Measurements from ENCODE around the gene KIF6.

KIF6 gene

GRCh38 chr6:39449022-39449421, 276.2 kb downstream of the KIF6 start:
- Histone ChIP-seq H3K27me3 (no peaks in the 10 kb centered on the region), H3K4me1 (no peaks in the 10 kb centered on the region), H3K9ac (no peak overlapping the region), H3K27ac (no peak overlapping the region), H3K4me3 (no peak overlapping the region), H3K36me3 (no peaks in the 10 kb centered on the region), H4K20me1 (no peaks in the 10 kb centered on the region), H3K4me2 (no peak overlapping the region), H3K9me3 (no peaks in the 10 kb centered on the region)
- no peak for TF ChIP-seq Cebpa-rat (IDR thresholded peaks at IDR 0.05)

- Histone ChIP-seq H4K20me1 (no peaks in the 10 kb centered on the region), H3K27ac (no peak overlapping the region), H3K9ac (no peak overlapping the region), H3K36me3 (no peaks in the 10 kb centered on the region), H3K4me3 (no peak overlapping the region), H3K4me2 (no peak overlapping the region), H3K9me3 (no peaks in the 10 kb centered on the region), H3K27me3 (no peaks in the 10 kb centered on the region), H3K4me1 (no peaks in the 10 kb centered on the region)
- no peak for TF ChIP-seq Cebpa-rat (IDR thresholded peaks at IDR 0.05)
Observed at GRCh38 chr6:39446909-39447308, 278.3 kb downstream of the KIF6 start.

GRCh38 chr6:39445667-39446066, 279.5 kb downstream of the KIF6 start:
- Histone ChIP-seq H3K9ac (no peak overlapping the region), H3K4me2 (no peak overlapping the region), H3K4me1 (no peaks in the 10 kb centered on the region), H3K27me3 (no peaks in the 10 kb centered on the region), H3K27ac (no peak overlapping the region), H3K4me3 (no peak overlapping the region), H3K36me3 (no peaks in the 10 kb centered on the region), H4K20me1 (no peaks in the 10 kb centered on the region), H3K9me3 (no peaks in the 10 kb centered on the region)
- TF ChIP-seq Cebpa-rat (IDR thresholded peaks at IDR 0.05) = no peak

- no peaks in the 10 kb centered on the region for H3K36me3 ChIP-seq
- no peaks in the 10 kb centered on the region for H3K4me1 ChIP-seq
- no peaks in the 10 kb centered on the region for H3K27me3 ChIP-seq
- no peak overlapping the region for H3K9ac ChIP-seq
- TF ChIP-seq Cebpa-rat (IDR thresholded peaks at IDR 0.05) = no peak
- no peak overlapping the region for H3K27ac ChIP-seq
- H4K20me1 ChIP-seq = no peaks in the 10 kb centered on the region
- H3K4me2 ChIP-seq = no peak overlapping the region
- no peaks in the 10 kb centered on the region for H3K9me3 ChIP-seq
- H3K4me3 ChIP-seq = no peak overlapping the region
Observed at GRCh38 chr6:39444479-39445019, 280.7 kb downstream of the KIF6 start.

GRCh38 chr6:39441986-39442385, 283.2 kb downstream of the KIF6 start:
- Histone ChIP-seq H3K9me3 (no peaks in the 10 kb centered on the region), H3K36me3 (no peaks in the 10 kb centered on the region), H3K9ac (no peak overlapping the region), H3K4me3 (no peak overlapping the region), H3K4me1 (no peaks in the 10 kb centered on the region), H3K4me2 (no peak overlapping the region), H3K27me3 (no peaks in the 10 kb centered on the region), H4K20me1 (no peaks in the 10 kb centered on the region), H3K27ac (no peak overlapping the region)
- TF ChIP-seq Cebpa-rat (IDR thresholded peaks at IDR 0.05) = no peak

GRCh38 chr6:39441301-39441700, 283.9 kb downstream of the KIF6 start:
- Histone ChIP-seq H3K9me3 (peaks cover 4% of the 10 kb centered on the region; the same call in 1 of the 2 replicates), H3K27ac (no peak overlapping the region), H3K4me3 (no peak overlapping the region), H4K20me1 (no peaks in the 10 kb centered on the region), H3K36me3 (no peaks in the 10 kb centered on the region), H3K4me1 (no peaks in the 10 kb centered on the region), H3K9ac (no peak overlapping the region), H3K4me2 (no peak overlapping the region), H3K27me3 (no peaks in the 10 kb centered on the region)
- TF ChIP-seq Cebpa-rat (IDR thresholded peaks at IDR 0.05) = no peak

- no peaks in the 10 kb centered on the region for H3K27me3 ChIP-seq
Observed at GRCh38 chr6:39440039-39440426, 285.2 kb downstream of the KIF6 start.

GRCh38 chr6:39439342-39440038, 285.7 kb downstream of the KIF6 start:
- Histone ChIP-seq H3K4me1 (no peaks in the 10 kb centered on the region), H3K27ac (no peak overlapping the region), H3K36me3 (no peaks in the 10 kb centered on the region), H3K9ac (no peak overlapping the region), H3K9me3 (peaks cover 5% of the 10 kb centered on the region; the same call in 1 of the 2 replicates), H4K20me1 (no peaks in the 10 kb centered on the region), H3K4me3 (no peak overlapping the region), H3K27me3 (no peaks in the 10 kb centered on the region), H3K4me2 (no peak overlapping the region)
- TF ChIP-seq Cebpa-rat (IDR thresholded peaks at IDR 0.05) = no peak

More at GRCh38 chr6:39440039-39440426, 285.2 kb downstream of the KIF6 start:
- no peaks in the 10 kb centered on the region for H3K4me1 ChIP-seq
- H4K20me1 ChIP-seq = no peaks in the 10 kb centered on the region
- no peak overlapping the region for H3K27ac ChIP-seq
- no peak overlapping the region for H3K4me3 ChIP-seq
- no peak overlapping the region for H3K9ac ChIP-seq
- peaks cover 5% of the 10 kb centered on the region; the same call in 1 of the 2 replicates for H3K9me3 ChIP-seq
- H3K4me2 ChIP-seq = no peak overlapping the region
- TF ChIP-seq Cebpa-rat (IDR thresholded peaks at IDR 0.05) = no peak
- no peaks in the 10 kb centered on the region for H3K36me3 ChIP-seq

GRCh38 chr6:39433630-39434029, 291.6 kb downstream of the KIF6 start:
- H3K4me3 ChIP-seq = no peak overlapping the region
- H3K4me2 ChIP-seq = no peak overlapping the region
- no peak overlapping the region for H3K9ac ChIP-seq
- TF ChIP-seq Cebpa-rat (IDR thresholded peaks at IDR 0.05) = no peak
- H4K20me1 ChIP-seq = no peaks in the 10 kb centered on the region
- H3K27ac ChIP-seq = no peak overlapping the region
- no peaks in the 10 kb centered on the region for H3K36me3 ChIP-seq
- H3K9me3 ChIP-seq = peaks cover 5% of the 10 kb centered on the region; the same call in 1 of the 2 replicates
- no peaks in the 10 kb centered on the region for H3K27me3 ChIP-seq
- H3K4me1 ChIP-seq = peaks cover 14% of the 10 kb centered on the region

GRCh38 chr6:39432330-39433025, 292.7 kb downstream of the KIF6 start:
- no peak overlapping the region for H3K9ac ChIP-seq
- no peak for TF ChIP-seq Cebpa-rat (IDR thresholded peaks at IDR 0.05)

More at GRCh38 chr6:39432330-39433025, 292.7 kb downstream of the KIF6 start:
- Histone ChIP-seq H3K27me3 (no peaks in the 10 kb centered on the region), H3K36me3 (no peaks in the 10 kb centered on the region), H3K4me1 (peaks cover 14% of the 10 kb centered on the region), H4K20me1 (no peaks in the 10 kb centered on the region), H3K9me3 (peaks cover 5% of the 10 kb centered on the region; the same call in 1 of the 2 replicates), H3K4me3 (no peak overlapping the region), H3K4me2 (no peak overlapping the region), H3K27ac (no peak overlapping the region)
